Left forelimb (tissue), 1 donor: ENCODE results near the gene GJD3.
A peak's percentile ranks its signal among the peaks of the same experiment; 100 is the strongest.
"Not testable (repeated sequence)": the region's sequence is repeated elsewhere in the genome, so short reads cannot be mapped to it uniquely, and the experiment has no call there.

Experiments used
- DNase-seq: peaks from one replicate; pipeline ENCODE4 v3.0.0-alpha.2; 2018; ENCODE audit warnings: low spot score

GJD3 gene

GRCh38 chr17:40364121-40364861, at the start of gene GJD3:
Gene GJD3 (minus strand): TSS chr17:40364737. CDS start chr17:40363815, 922 bp downstream.
- peak; percentile 67 for DNase-seq

GRCh38 chr17:40414312-40414711, 49.8 kb upstream of the GJD3 start:
- DNase-seq, result not testable (repeated sequence)

- no peak for DNase-seq
Observed at GRCh38 chr17:40412880-40413279, 48.3 kb upstream of the GJD3 start.

GRCh38 chr17:40411821-40412220, 47.3 kb upstream of the GJD3 start:
- no peak for DNase-seq

- DNase-seq, result no peak
Observed at GRCh38 chr17:40410082-40410481, 45.5 kb upstream of the GJD3 start.

GRCh38 chr17:40409540-40409939, 45.0 kb upstream of the GJD3 start:
- DNase-seq, result not testable (repeated sequence)

- no peak for DNase-seq
Observed at GRCh38 chr17:40407460-40407859, 42.9 kb upstream of the GJD3 start.

GRCh38 chr17:40404003-40404402, 39.5 kb upstream of the GJD3 start:
- DNase-seq, result no peak

GRCh38 chr17:40402668-40403067, 38.1 kb upstream of the GJD3 start:
- no peak for DNase-seq

GRCh38 chr17:40399185-40399584, 34.6 kb upstream of the GJD3 start:
- DNase-seq, result no peak

GRCh38 chr17:40386555-40386954, 22.0 kb upstream of the GJD3 start:
- DNase-seq, result not testable (repeated sequence)

- no peak for DNase-seq
Observed at GRCh38 chr17:40382251-40382650, 17.7 kb upstream of the GJD3 start.

GRCh38 chr17:40378966-40379365, 14.4 kb upstream of the GJD3 start:
- DNase-seq, result no peak

- DNase-seq, result no peak
Observed at GRCh38 chr17:40377832-40378231, 13.3 kb upstream of the GJD3 start.

GRCh38 chr17:40376541-40376940, 12.0 kb upstream of the GJD3 start:
- not testable (repeated sequence) for DNase-seq

- DNase-seq, result not testable (repeated sequence)
Observed at GRCh38 chr17:40375786-40376185, 11.2 kb upstream of the GJD3 start.

GRCh38 chr17:40374821-40375498, 10.4 kb upstream of the GJD3 start:
- no peak for DNase-seq

- DNase-seq, result no peak
Observed at GRCh38 chr17:40373999-40374398, 9.5 kb upstream of the GJD3 start.

GRCh38 chr17:40373324-40373723, 8.8 kb upstream of the GJD3 start:
- no peak for DNase-seq

- not testable (repeated sequence) for DNase-seq
Observed at GRCh38 chr17:40372644-40373043, 8.1 kb upstream of the GJD3 start.

GRCh38 chr17:40372031-40372430, 7.5 kb upstream of the GJD3 start:
- no peak for DNase-seq

- no peak for DNase-seq
Observed at GRCh38 chr17:40371261-40371929, 6.9 kb upstream of the GJD3 start.

- DNase-seq, result no peak
Observed at GRCh38 chr17:40369923-40370322, 5.4 kb upstream of the GJD3 start.
